ENCODE measurements around the gene TMEM134. TPM values are rescaled to one million over a fixed set of nuclear protein-coding genes. Genes with fewer than 3 reads are reported as not detected.
"Not testable (repeated sequence)": the region's sequence is repeated elsewhere in the genome, so short reads cannot be mapped to it uniquely, and the experiment has no call there.

The TMEM134 gene
- total RNA-seq = 75.1 TPM

- DNase-seq (ENCODE audit: low spot score) = peak; percentile 92
These were observed at the start of gene TMEM134 for GRCh38 chr11:67468759-67469507. TMEM134 (minus strand) TSS chr11:67469251; CDS start chr11:67469192, 59 bp downstream.

- no peak for DNase-seq (ENCODE audit: low spot score)
These were observed 48.9 kb upstream of the TMEM134 start for GRCh38 chr11:67517784-67518552.

DNA sequence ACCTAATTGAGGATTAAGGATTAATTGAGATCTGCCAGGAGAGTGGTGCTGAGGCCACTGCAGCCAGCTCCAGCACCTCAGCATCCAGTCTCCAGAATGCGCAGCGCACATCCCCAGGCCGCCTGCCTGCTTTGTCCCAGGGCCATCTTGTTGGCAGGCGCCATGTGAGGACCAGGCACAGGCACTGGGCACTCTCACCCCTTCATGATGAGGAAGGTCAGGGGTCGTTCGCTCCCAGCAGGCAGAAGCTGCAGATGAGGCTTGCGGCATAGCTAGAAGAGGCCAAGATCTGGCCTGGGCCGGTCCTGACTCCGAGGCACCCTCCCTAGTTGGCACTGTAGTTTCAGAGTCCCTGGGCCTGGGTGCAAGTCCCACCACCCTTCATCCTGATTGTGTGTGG lies 47.8 kb upstream of the TMEM134 start:
- no peak for DNase-seq (ENCODE audit: low spot score)

- DNase-seq (ENCODE audit: low spot score) = no peak
These were observed 45.1 kb upstream of the TMEM134 start for GRCh38 chr11:67514116-67514515.

DNA sequence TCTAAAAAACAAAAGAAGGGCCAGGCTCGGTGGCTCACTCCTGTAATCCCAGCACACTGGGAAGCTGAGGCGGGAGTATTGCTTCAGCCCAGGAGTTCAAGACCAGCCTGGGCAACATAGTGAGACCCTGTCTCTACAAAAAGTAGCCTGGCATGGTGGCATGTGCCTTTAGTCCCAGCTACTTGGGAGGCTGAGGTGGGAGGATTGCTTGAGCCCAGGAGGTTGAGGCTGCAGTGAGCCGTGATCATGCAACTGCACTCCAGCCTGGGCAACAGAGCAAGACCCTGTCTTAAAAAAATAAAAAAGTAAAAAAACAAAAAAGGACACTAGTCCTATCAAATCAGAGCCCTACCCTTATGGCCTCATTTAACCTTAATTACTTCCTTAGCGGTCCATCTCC lies 42.5 kb upstream of the TMEM134 start:
- not testable (repeated sequence) for DNase-seq (ENCODE audit: low spot score)

GRCh38 chr11:67510023-67510345 lies 40.9 kb upstream of the TMEM134 start:
- DNase-seq (ENCODE audit: low spot score) = no peak

DNA sequence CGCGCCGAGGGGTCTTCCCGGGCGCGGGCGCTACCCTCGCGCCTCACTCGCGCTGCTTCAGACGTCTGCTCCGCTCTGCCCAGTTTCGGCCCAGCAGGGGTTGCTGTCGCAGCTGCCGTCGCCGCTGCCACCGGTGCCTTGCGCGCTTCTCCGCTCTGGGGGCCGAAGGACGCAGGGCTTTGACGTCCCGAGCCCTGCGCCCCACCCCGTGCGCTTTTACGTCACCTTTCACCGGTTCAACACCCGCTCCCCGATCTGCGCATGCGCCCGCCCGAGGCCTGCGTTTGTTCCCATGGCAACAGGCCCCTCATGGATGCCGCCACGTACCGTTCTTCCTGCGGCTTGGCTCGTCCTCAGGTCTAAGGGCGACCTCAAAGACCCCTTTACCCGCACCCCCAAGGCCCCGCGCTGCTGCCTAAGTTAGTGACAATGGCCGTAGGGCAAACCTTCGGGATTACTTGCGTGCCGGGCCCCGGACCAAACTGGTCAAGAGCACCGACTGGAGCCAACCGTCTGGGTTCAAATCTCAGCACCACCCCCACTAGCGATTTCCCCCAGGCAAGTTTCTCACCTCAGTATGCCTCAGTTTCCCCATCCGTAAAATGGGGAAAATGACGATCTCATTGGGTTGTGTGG lies 39.6 kb upstream of the TMEM134 start:
- peak; percentile 98 for DNase-seq (ENCODE audit: low spot score)

DNA sequence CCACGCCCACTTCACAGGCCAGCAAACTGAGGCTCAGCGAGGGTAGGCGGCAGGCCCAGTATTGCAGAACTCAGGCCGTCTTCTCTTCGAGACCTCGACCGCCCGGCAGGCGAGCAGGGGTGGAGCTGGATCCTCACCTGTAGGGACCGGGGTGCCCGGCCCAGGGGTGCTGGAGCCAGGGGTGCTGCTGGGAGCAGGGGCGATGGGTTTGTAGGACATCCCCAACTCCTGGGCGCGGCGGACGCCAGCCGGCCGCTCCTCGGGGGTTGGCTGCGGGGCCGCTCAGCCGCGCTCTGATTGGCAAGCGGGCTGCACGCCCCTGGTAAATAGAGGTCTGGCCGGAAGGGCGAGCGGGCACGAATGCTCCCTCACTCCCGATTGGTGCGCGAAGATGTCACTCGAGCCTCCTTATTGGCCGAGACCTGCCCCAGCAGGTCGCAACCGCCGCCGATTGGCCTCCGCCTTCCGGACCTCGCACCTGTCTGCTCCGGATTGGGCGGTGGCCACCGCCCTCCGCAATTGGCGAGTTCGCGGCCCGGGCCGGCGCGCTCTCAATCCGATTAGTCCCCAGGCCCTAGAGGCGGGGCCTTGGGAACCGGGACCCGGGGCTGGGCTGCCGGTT lies 38.9 kb upstream of the TMEM134 start, which contains the start of gene CDK2AP2:
Gene CDK2AP2, minus strand, starts transcription at position 299 of the 622 bp plus-strand sequence. Its CDS starts 80 bp downstream, at position 219.
- peak; percentile 99 for DNase-seq (ENCODE audit: low spot score)

- DNase-seq (ENCODE audit: low spot score) = peak; percentile 67
These were observed 38.3 kb upstream of the TMEM134 start for GRCh38 chr11:67507242-67507863.

DNA sequence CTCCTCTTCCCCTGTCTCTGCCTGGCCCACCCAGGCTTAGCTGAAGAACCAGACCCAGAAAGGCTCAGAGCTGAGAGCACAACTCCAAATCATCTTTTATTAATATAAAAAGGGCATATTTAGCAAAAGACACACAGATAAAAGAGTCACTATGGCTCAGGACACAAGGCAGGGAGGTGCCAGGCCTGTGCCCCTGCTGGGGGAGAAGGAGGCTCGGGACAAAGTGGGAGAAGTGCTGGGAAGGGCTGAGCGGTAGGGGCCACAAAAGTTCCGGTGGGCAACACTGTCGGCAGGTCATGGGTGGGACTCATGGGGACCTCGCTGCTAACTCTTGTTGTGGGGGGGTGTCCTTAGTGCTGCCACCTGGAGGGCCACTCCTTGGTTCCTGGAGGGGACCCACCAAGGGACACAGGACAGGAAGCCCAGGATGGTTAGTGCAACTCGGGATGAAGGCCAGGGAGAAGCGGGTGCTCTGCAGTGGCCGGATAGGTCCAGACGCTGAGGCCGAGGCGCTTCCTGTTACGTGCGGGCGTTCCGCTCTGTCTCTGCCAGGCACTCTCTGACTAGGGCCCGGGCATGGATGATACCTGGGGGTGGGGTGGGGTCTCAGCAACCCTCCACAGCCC lies 37.5 kb upstream of the TMEM134 start:
- DNase-seq (ENCODE audit: low spot score) = no peak

DNA sequence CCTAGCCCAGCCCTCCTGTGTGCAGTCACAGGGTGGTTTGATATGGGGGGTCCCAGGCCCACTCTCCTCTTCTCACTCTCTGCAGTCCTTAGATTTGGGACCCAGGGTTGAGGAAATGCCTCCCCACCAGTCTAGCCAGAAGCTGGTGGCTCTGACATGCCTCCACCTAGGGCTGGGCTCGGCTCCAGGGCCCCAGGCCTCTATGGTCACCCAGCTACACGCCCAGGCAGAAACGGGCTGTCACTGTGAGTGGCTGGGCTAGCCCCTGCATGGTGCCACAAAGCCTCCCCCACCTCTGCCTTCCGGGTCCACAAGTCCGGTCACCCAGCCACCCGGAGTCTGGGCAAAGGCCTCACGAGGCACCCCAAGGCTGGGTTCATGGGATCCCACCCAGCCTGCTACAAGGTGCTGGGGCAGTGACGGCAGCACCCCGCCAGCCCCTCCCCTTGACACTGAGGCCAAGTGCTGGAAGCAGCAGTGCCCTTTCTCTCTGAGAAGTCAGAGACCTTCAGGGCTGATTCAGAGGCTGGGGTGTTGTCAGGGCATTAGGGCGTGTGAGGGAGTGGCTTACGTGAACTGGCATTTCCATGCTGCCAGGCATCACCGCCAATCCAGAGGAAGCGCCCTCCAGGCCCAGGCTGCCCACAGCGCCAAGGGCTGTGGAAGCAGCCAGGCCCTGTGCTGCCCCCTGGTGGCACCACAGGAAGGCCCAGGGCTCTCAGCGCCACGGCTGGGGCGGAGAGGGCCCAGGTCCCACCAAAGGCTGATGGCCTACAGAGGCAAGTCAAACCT lies 36.8 kb upstream of the TMEM134 start:
- peak; percentile 92 for DNase-seq (ENCODE audit: low spot score)

GRCh38 chr11:67504950-67505581 lies 36.0 kb upstream of the TMEM134 start, which contains the start of gene PITPNM1:
PITPNM1 (minus strand) TSS chr11:67505363; CDS start chr11:67504180, 1,183 bp downstream.
- DNase-seq (ENCODE audit: low spot score) = peak; percentile 60

DNA sequence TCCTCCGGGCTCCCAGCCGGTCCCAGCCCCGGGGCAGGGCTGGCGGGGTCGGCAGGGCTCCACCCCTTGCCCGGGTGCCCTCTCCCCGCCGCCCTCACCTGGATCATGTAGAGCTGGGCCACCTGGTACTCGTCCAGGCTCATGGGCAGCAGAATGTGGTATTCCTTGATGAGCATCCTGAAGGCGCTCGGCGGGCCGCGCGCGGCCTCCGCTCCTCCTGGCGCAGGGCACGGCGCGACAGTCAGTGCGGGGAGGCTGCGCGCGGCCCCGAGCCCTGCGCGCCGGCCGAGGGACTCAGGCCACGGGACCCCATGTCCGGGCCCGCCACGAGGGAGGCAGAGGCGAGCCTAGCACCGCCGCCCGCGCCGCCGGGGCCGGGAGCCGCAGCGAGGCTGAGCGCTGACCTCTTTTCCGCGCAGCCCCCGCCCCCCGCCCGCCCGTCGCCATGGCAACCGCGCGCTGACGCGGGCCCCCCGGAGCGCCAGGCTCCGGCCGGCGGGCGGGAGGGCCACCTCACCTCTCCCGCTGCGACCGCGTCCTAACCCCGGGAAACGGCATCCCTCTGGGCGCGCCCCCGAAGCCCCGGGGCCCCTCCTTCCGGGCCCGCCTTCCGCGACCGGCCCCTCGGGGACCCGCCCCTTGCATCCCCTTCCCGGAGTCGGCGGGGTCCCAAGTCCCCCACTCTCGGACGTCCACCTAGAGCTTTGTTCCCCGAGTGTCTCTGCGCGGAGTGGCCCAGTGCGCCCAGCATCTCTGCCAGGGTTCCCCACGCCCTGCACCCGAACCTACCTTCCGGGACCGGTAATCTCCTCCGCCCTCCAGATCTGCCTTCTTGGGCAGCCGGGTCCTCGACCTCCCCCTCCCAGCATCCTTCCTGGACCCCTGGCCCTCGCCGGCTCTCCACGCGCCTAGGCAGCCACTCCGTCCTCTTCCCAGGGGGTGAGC lies 35.2 kb upstream of the TMEM134 start:
- DNase-seq (ENCODE audit: low spot score) = no peak

- no peak for DNase-seq (ENCODE audit: low spot score)
These were observed 34.3 kb upstream of the TMEM134 start for GRCh38 chr11:67503119-67504004.

DNA sequence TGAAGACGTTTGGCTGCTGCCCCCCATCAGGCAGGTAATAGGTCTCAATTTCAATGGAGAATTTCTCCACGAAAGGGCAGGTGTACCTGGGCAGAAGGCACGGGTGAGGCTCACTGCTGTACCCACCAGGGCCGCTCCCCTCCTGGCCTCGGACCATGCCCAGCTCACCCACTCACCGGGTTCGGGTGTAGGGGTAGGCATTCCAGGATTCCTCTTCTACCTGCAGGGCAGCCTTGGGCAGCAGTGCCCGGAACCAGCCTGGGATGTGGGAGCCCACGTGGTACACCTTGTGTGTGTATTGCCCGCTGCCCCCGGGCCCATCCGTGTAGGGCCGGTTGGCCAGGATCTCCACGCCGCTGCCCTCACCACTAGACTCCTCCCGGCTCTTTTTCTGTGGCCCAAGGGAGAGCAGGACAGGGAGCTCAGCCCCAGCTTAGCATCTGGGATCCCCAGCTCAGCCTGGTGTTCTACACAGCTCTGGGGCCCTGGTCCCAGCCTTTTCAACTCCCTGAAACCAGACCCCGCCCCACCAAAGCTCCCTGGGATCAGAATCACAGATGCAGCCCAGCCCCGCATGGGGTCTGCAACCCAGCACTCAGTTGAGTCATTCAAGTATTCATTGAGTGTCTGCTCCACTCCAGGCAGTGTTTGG lies 33.4 kb upstream of the TMEM134 start:
- DNase-seq (ENCODE audit: low spot score) = no peak

GRCh38 chr11:67501854-67502253 lies 32.8 kb upstream of the TMEM134 start:
- no peak for DNase-seq (ENCODE audit: low spot score)

Measured in mucosa of gallbladder (tissue), 1 donor.